Aorta (tissue), 5 donors: ENCODE results near the gene CPA1. TPM values are rescaled to one million over a fixed set of nuclear protein-coding genes. Genes with fewer than 3 reads are reported as not detected.
A peak's percentile ranks its signal among the peaks of the same experiment; 100 is the strongest.

Experiments
- ATAC-seq: fragments of 200-7000 bp; cut with Tn5 transposase; one replicate; pipeline ENCODE4 v1.9.1; 2022; ENCODE audit warnings: moderate library complexity; ENCODE audit not compliant: low FRiP score
- DNase-seq, 2 donors: peaks; one replicate each; pipeline ENCODE4 v3.0.0-alpha.2; 2020
- H3K27ac ChIP-seq, 2 donors: one replicate each; pipeline ENCODE4 v1.5.1; 2013; ENCODE audit warnings: low read length in 2 of 2, mild to moderate bottlenecking in 2 of 2, moderate library complexity in 2 of 2, control low read depth in 1 of 2, inconsistent platforms in 1 of 2, low read depth in 1 of 2
- H3K27me3 ChIP-seq, 2 donors: one replicate each; pipeline ENCODE4 v1.6.1; 2013; ENCODE audit warnings: control low read depth in 1 of 2, low read length in 1 of 2, mild to moderate bottlenecking in 1 of 2, moderate library complexity in 1 of 2; ENCODE audit not compliant: insufficient read depth in 2 of 2, control insufficient read depth in 1 of 2
- H3K36me3 ChIP-seq, 2 donors: one replicate each; pipeline ENCODE4 v1.6.1; 2013; ENCODE audit warnings: control low read depth in 1 of 2, low read length in 1 of 2, mild to moderate bottlenecking in 1 of 2; ENCODE audit not compliant: insufficient read depth in 2 of 2, control insufficient read depth in 1 of 2
- H3K4me1 ChIP-seq, 2 donors: one replicate each; pipeline ENCODE4 v1.6.1; 2013; ENCODE audit warnings: low read length in 2 of 2, control low read depth in 1 of 2, mild to moderate bottlenecking in 1 of 2, moderate library complexity in 1 of 2; ENCODE audit not compliant: insufficient read depth in 2 of 2, control insufficient read depth in 1 of 2
- H3K4me3 ChIP-seq, 2 donors: one replicate each; pipeline ENCODE4 v1.5.1; 2013; ENCODE audit warnings: low read length in 2 of 2, control low read depth in 1 of 2, mild to moderate bottlenecking in 1 of 2
- H3K9me3 ChIP-seq: one replicate; pipeline ENCODE4 v1.6.1; 2013; ENCODE audit warnings: mild to moderate bottlenecking, low read length; ENCODE audit not compliant: control insufficient read depth
- WGBS, 2 donors: extraction: QIAGEN DNeasy Blood & Tissue Kit; methylation state at CpG; one replicate each; pipeline ENCODE4 v1.1.7; 2013; 5-methylcytosine and 5-hydroxymethylcytosine counted together
- intact Hi-C, 2 donors: fragments of 100-400 bp; cut with DNase I; formaldehyde crosslinking; loops; one replicate each; pipeline versions ENCODE4 v1.14.2 to v1.15.0; 2022
- polyA plus RNA-seq, 2 donors: library from polyadenylated mRNA; stranded (reverse); fragments of 200-250 nt; gene quantifications; one replicate each; pipeline ENCODE4 v1.2.3, GENCODE V29; 2013
- total RNA-seq, 2 donors: library from RNA; stranded (reverse); fragmentation: NEBNext Ultra II Directional; extraction: Animal tissue kit (Norgen Biotek cat#: 25700); gene quantifications; one replicate each; pipeline ENCODE4 v1.2.1, GENCODE V29; 2021
- donor health status: healthy with polysubstance abuse.
- donor health status: Bipolar disorder and iron deficiency.
- donor health status: DM: no; HTN: no; CAD: no.
- donor health status: DM: no; HTN: no; CAD: no.
- donor health status: DM: yes; HTN: yes; CAD: no.

Gene CPA1
- total and polyA plus RNA-seq, 4 donors: 3.6 to 9.4 (median 6.2) TPM

GRCh38 chr7:130352194-130353074, 27.9 kb upstream of the CPA1 start:
- Histone ChIP-seq H3K27ac (peak overlapping the region in 1 of 2 donors; percentile 14), H3K4me3 (no peak overlapping the region), H3K9me3 (no peaks in the 10 kb centered on the region), H3K36me3 (no peaks in the 10 kb centered on the region), H3K4me1 (no peaks in the 10 kb centered on the region), H3K27me3 (no peaks in the 10 kb centered on the region)
- intact Hi-C loops: no loop called here
- DNase-seq: no peak
- WGBS, 2 donors: 69 to 70% methylated on average over 20 of the region's 20 CpGs
- ATAC-seq: peak; percentile 36

GRCh38 chr7:130353196-130353595, 27.1 kb upstream of the CPA1 start:
- H3K4me3 ChIP-seq: no peak overlapping the region
- intact Hi-C loops: no loop called here
- no peak overlapping the region for H3K27ac ChIP-seq
- H3K9me3 ChIP-seq: no peaks in the 10 kb centered on the region
- no peaks in the 10 kb centered on the region for H3K27me3 ChIP-seq
- H3K4me1 ChIP-seq: no peaks in the 10 kb centered on the region
- DNase-seq: no peak
- no peak for ATAC-seq
- H3K36me3 ChIP-seq: no peaks in the 10 kb centered on the region
- WGBS, 2 donors: 89 to 90% methylated on average over 7 of the region's 7 CpGs

GRCh38 chr7:130356121-130356875, 24.0 kb upstream of the CPA1 start:
- intact Hi-C loops: no loop called here
- Histone ChIP-seq H3K27me3 (no peaks in the 10 kb centered on the region), H3K4me1 (no peaks in the 10 kb centered on the region), H3K36me3 (no peaks in the 10 kb centered on the region), H3K27ac (peak overlapping the region in 1 of 2 donors; percentile 53), H3K4me3 (no peak overlapping the region), H3K9me3 (no peaks in the 10 kb centered on the region)
- peak; percentile 8 for ATAC-seq
- WGBS, 2 donors: 39 to 52% methylated on average over 9 of the region's 9 CpGs
- DNase-seq: peak in 1 of 2 donors; percentile 66

- H3K27ac ChIP-seq: peak overlapping the region in 1 of 2 donors; percentile 53
- DNase-seq: peak in 1 of 2 donors; percentile 69
- intact Hi-C loops: no loop called here
- H3K4me1 ChIP-seq: no peaks in the 10 kb centered on the region
- H3K27me3 ChIP-seq: no peaks in the 10 kb centered on the region
- 47 to 53% methylated on average over 16 of the region's 16 CpGs for WGBS, 2 donors
- no peaks in the 10 kb centered on the region for H3K9me3 ChIP-seq
- no peak for ATAC-seq
- no peak overlapping the region for H3K4me3 ChIP-seq
- H3K36me3 ChIP-seq: no peaks in the 10 kb centered on the region
Observed at GRCh38 chr7:130356876-130357611, 23.2 kb upstream of the CPA1 start.

- WGBS, 2 donors: 97% methylated on average over 4 of the region's 4 CpGs
- ATAC-seq (no peak), DNase-seq (no peak)
- Histone ChIP-seq H3K9me3 (no peaks in the 10 kb centered on the region), H3K27ac (no peak overlapping the region), H3K36me3 (no peaks in the 10 kb centered on the region), H3K4me1 (no peaks in the 10 kb centered on the region), H3K27me3 (no peaks in the 10 kb centered on the region), H3K4me3 (no peak overlapping the region)
- intact Hi-C loops: no loop called here
Observed at GRCh38 chr7:130358471-130358870, 21.8 kb upstream of the CPA1 start.

GRCh38 chr7:130359276-130359857, 20.9 kb upstream of the CPA1 start:
- Histone ChIP-seq H3K9me3 (no peaks in the 10 kb centered on the region), H3K27me3 (no peaks in the 10 kb centered on the region), H3K36me3 (no peaks in the 10 kb centered on the region), H3K4me3 (no peak overlapping the region), H3K4me1 (no peaks in the 10 kb centered on the region), H3K27ac (no peak overlapping the region)
- intact Hi-C loops: no loop called here
- WGBS, 2 donors: 97 to 100% methylated on average over 5 of the region's 5 CpGs
- ATAC-seq (no peak), DNase-seq (no peak)

GRCh38 chr7:130360518-130360917, 19.8 kb upstream of the CPA1 start:
- no peak for DNase-seq
- ATAC-seq: no peak
- no peak overlapping the region for H3K4me3 ChIP-seq
- H3K27me3 ChIP-seq: no peaks in the 10 kb centered on the region
- no peaks in the 10 kb centered on the region for H3K9me3 ChIP-seq
- WGBS, 2 donors: 96% methylated on average over 3 of the region's 3 CpGs
- no peaks in the 10 kb centered on the region for H3K36me3 ChIP-seq
- intact Hi-C loops: loop anchor here in 1 of 2 donors (5.0 kb wide), 1 partner anchor 68 kb away; the partner anchor contains the start of gene CPA4
- no peaks in the 10 kb centered on the region for H3K4me1 ChIP-seq
- H3K27ac ChIP-seq: no peak overlapping the region

- WGBS, 2 donors: 94 to 98% methylated on average over 7 of the region's 7 CpGs
- intact Hi-C loops: loop anchor here in 1 of 2 donors (5.0 kb wide), 1 partner anchor 69 kb away; the partner anchor contains the start of gene CPA4
- ATAC-seq (no peak), DNase-seq (no peak)
- no peaks in the 10 kb centered on the region for H3K36me3 ChIP-seq
- no peaks in the 10 kb centered on the region for H3K9me3 ChIP-seq
- no peaks in the 10 kb centered on the region for H3K27me3 ChIP-seq
- no peaks in the 10 kb centered on the region for H3K4me1 ChIP-seq
- no peak overlapping the region for H3K27ac ChIP-seq
- no peak overlapping the region for H3K4me3 ChIP-seq
Observed at GRCh38 chr7:130361681-130362080, 18.6 kb upstream of the CPA1 start.
